ENCODE measurements around the gene FAM181A. TPM values are rescaled to one million over a fixed set of nuclear protein-coding genes. Genes with fewer than 3 reads are reported as not detected.
A peak's percentile ranks its signal among the peaks of the same experiment; 100 is the strongest.

The FAM181A gene
- total RNA-seq, 3 donors from 2014 or later = not detected

DNA sequence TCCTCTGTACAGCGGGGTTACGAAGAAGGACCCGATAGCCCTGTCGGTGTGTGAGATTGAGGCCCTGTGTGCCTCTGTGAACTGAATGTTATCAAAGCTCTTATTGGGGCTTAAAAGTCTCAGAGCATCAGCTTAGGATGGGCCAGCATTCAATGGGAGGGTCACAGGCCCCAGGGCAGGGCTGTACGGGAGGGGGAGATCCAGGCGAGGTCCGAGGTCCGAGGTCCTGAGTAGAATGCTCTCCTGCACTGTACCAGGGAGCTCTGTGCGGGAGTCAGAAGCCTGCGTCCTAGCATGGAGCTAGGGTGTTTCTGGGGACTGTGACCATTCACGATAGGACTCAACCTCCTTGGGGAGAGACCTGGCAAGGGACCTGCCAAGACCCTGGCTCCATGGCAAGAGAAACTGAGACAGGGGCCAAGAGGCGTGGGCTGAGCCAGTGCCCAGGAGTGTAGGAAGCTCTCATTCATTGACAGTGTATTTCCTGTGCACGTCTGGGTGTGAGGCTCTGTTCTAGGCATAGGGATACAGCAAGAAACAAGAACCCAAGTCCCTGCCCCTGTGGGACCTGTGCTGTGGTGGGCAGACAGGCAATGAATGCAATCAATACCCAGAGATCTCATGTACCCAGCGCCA lies 12.0 kb upstream of the FAM181A start:
- ATAC-seq (no peak), DNase-seq (peak in 1 of 3 donors; percentile 9)
- Histone ChIP-seq H3K4me3 (no peak overlapping the region), H3K4me1 (ENCODE audit: low read depth) (no peaks in the 10 kb centered on the region), H3K9me3 (no peaks in the 10 kb centered on the region), H3K36me3 (ENCODE audit: low read depth) (no peaks in the 10 kb centered on the region)
- TF ChIP-seq, protein P1, sequence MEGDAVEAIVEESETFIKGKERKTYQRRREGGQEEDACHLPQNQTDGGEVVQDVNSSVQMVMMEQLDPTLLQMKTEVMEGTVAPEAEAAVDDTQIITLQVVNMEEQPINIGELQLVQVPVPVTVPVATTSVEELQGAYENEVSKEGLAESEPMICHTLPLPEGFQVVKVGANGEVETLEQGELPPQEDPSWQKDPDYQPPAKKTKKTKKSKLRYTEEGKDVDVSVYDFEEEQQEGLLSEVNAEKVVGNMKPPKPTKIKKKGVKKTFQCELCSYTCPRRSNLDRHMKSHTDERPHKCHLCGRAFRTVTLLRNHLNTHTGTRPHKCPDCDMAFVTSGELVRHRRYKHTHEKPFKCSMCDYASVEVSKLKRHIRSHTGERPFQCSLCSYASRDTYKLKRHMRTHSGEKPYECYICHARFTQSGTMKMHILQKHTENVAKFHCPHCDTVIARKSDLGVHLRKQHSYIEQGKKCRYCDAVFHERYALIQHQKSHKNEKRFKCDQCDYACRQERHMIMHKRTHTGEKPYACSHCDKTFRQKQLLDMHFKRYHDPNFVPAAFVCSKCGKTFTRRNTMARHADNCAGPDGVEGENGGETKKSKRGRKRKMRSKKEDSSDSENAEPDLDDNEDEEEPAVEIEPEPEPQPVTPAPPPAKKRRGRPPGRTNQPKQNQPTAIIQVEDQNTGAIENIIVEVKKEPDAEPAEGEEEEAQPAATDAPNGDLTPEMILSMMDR (IDR thresholded peaks at IDR 0.05) = no peak
- intact Hi-C loops (cut with DNase I, micrococcal nuclease) = no loop called here

DNA sequence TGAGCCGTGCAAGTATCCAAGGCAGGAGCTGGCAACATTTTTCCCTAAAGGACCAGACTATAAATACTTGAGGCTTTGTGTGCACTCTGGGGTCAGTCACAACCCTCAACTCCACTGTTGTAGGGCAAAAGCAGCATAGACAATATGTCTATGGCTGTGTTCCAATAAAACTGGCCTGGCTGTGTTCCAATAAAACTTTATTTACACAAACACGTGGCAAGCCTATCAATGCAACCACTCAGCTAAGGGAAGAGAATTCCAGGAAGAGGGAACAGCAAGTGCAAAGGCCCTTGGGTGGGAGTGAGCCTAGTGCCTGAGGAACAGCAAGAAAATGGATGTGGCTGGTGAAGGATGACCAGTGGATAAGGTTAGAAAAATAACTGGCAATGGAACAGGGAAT lies 11.3 kb upstream of the FAM181A start:
- Histone ChIP-seq H3K36me3 (ENCODE audit: low read depth) (no peaks in the 10 kb centered on the region), H3K9me3 (no peaks in the 10 kb centered on the region), H3K4me3 (no peak overlapping the region), H3K4me1 (ENCODE audit: low read depth) (no peaks in the 10 kb centered on the region)
- intact Hi-C loops (cut with DNase I, micrococcal nuclease) = no loop called here
- DNase-seq = no peak
- ATAC-seq = no peak
- TF ChIP-seq, protein P1 (IDR thresholded peaks at IDR 0.05) = no peak

DNA sequence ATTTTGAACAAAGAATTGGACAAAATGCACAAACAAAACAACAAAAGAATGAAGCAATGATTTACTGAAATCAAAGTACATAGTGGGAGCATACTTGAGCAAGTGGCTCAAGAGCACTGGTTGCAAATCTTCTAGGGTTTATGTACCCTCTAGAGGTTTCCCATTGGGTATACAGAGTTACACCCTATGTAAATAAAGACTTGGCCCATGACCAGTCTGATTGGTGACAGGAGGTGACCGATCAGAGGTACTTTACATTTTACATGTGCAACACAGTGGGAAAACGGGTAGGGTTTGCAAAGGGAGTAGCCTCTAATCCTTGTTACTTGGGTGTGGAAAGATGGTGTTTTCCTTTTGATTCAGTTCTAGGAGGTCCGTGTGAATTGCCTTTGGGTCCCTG lies 10.6 kb upstream of the FAM181A start:
- TF ChIP-seq, protein P1 (IDR thresholded peaks at IDR 0.05) = no peak
- Histone ChIP-seq H3K4me1 (ENCODE audit: low read depth) (no peaks in the 10 kb centered on the region), H3K9me3 (no peaks in the 10 kb centered on the region), H3K36me3 (ENCODE audit: low read depth) (no peaks in the 10 kb centered on the region), H3K4me3 (no peak overlapping the region)
- intact Hi-C loops (cut with DNase I, micrococcal nuclease) = no loop called here
- DNase-seq = no peak
- ATAC-seq = peak; percentile 45

DNA sequence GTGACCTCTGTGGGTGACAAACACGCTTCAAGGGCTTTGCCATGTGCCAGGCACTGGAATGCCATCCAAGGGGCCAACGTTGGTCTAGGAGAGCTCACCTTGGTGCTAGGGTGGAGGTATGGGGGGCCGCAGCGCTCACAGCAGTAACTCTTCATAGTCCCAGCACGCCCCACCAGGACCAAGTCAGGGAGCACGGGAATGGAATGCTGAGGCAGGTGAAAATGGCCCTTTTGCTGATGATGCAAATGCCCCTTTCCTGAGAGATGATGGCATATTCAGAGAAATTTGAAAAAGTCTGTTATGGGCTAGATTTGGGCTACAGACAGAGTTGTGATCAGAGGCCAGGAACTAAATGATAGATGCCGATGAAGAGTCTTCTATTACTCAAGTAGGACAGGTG lies 10.0 kb upstream of the FAM181A start:
- H3K4me3 ChIP-seq = no peak overlapping the region
- no peaks in the 10 kb centered on the region for H3K4me1 ChIP-seq (ENCODE audit: low read depth)
- TF ChIP-seq, protein P1 (IDR thresholded peaks at IDR 0.05) = no peak
- H3K36me3 ChIP-seq (ENCODE audit: low read depth) = no peaks in the 10 kb centered on the region
- intact Hi-C loops (cut with DNase I, micrococcal nuclease) = no loop called here
- H3K9me3 ChIP-seq = no peaks in the 10 kb centered on the region
- DNase-seq (peak in 1 of 3 donors; percentile 0), ATAC-seq (no peak)

DNA sequence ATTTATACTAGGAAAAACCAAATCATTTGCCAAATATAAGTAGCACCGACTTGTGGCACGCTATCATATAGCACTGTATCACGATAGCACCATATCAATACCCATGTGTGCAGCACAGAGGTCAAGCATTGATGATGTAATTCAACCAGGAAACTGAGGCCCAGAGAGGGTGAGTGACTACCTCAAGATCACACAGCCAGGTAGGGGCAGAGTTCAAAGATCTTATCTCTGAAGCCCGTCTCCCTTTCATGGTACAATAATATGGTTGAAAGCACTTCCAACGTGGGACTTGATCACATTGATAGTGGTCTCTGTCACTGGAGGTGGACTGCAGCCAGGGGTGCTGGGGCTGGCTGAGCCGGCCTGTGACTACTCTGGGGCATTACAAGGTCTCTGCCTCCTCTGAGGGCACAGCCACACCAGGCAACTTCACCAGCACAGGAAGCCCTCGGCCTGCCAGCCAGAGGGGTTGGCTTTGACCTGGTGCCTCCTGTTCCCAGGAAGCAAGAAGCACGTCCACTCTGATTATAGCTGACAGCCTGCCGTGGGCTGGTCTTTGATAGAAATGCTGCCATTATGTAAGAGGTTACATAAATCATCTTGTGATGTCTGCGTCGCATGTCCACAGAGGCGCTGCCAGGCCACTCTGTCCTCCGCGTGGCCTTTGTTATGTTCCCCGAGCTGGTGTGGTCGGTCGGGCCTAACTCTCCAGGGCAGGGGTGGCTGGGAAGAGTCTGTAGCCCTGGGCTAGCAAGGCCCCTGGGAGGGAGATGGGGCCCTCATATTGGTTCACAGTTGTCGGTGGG lies 5.9 kb upstream of the FAM181A start:
- ATAC-seq (no peak), DNase-seq (no peak)
- H3K4me1 ChIP-seq (ENCODE audit: low read depth) = no peaks in the 10 kb centered on the region
- intact Hi-C loops (cut with DNase I, micrococcal nuclease) = no loop called here
- TF ChIP-seq, protein P1 (IDR thresholded peaks at IDR 0.05) = no peak
- no peak overlapping the region for H3K4me3 ChIP-seq
- no peaks in the 10 kb centered on the region for H3K9me3 ChIP-seq
- H3K36me3 ChIP-seq (ENCODE audit: low read depth) = no peaks in the 10 kb centered on the region

All from mucosa of descending colon (tissue), 3 donors.